ENCODE results near the gene PRG2. TPM values are rescaled to one million over a fixed set of nuclear protein-coding genes. Genes with fewer than 3 reads are reported as not detected.
"Not testable (repeated sequence)": the region's sequence is repeated elsewhere in the genome, so short reads cannot be mapped to it uniquely, and the experiment has no call there.

PRG2 gene
- polyA plus RNA-seq, 4 donors = 0.62 to 2.4 (median 1.3) TPM

DNA sequence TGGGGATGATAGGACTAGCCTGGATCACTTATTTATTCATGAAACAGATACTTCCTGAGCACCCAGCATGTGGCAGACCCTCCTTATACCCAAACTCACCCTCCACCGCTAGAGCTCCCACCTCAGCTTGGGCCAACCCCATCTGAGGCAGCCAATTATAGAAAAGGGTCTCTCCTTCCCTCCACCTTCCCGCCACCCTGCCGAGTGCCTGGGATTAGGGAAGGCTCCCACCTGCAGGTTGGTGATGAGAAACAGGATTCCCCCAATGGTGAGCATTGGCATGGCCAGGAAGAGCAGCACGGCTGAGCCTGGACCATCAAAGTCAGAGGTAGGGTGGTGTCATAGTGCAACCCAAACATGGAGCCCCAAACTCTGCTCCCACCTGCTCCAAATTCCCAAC is 30.6 kb upstream of the PRG2 start:
- no peak for DNase-seq (ENCODE audit: low read depth in 4 of 4, low spot score in 3 of 4)

DNA sequence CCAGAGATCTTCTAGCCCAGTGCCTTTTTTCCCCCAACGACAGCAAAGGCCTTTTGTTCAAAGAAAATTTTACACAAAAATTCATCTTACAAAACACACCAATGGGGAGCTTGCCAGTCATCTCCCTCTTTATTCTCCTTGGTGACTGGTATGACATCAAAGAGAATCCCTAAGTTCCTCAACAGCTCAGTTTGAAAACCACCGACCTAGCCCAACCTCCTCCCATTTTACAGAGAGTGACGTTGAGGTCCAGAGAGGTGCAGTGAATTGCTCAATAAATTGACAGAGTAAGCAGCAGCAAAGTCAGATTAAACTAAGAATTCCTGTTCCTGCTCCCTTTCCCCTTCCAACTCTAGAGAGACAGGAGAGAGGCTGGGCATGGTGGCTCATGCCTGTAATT is 28.7 kb upstream of the PRG2 start:
- no peak for DNase-seq (ENCODE audit: low read depth in 4 of 4, low spot score in 3 of 4)

DNA sequence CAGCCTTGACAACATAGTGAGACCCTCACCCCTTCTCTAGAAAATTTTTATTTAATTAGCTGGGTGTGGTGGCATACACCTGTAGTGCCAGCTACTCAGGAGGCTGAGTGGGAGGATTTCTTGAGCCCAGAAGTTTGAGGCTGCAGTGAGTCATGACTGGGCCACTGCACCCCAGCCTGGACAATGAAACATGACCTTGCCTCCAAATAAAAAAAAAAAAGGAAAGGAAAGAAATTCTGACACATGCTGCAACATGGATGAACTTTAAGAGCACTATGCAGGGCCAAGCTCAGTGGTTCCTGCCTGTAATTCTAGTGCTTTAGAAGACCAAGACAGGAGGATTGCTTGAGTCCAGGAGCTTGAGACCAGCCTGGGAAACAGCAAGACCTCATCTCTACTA is 27.7 kb upstream of the PRG2 start:
- no peak for DNase-seq (ENCODE audit: low read depth in 4 of 4, low spot score in 3 of 4)

DNA sequence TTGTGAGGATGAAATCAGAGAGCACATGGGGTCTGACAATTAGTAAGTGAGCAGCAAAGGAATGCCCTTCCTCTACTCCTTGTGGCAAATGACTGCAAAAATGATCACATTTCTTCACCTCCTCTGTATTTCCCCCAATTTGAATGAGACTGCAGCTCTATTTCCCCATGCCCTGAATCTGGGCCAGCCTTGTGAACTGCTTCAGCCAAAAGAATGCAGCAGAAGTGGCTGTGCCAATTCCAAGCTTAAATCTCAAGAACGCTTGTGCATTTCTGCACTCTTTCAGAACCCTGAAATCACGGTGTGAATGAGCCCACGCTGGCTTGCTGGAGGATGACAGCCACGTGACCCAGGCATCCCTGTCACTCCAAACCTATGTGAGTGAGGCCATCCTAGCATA is 26.6 kb upstream of the PRG2 start:
- DNase-seq (ENCODE audit: low read depth in 4 of 4, low spot score in 3 of 4) = no peak

DNA sequence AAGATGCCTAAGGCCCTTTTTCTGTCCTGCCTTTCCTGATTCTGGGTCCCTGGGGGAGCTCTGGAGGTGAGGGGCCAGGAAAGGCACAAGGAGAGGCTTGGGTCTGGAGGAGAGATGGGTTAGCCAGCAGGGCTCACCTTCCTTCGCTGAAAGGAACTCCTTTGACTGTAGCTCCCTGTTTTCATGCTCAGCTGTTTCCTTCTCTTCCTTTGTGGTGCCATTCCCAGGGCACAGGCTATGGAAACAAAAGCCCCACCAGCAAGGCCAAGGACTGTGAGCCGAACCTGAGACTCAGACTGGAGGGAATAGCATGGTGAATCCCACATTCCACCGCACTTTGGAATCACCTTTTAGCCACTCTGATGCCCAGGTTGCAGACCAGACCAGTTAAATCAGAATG is 26.0 kb upstream of the PRG2 start:
- no peak for DNase-seq (ENCODE audit: low read depth in 4 of 4, low spot score in 3 of 4)

DNA sequence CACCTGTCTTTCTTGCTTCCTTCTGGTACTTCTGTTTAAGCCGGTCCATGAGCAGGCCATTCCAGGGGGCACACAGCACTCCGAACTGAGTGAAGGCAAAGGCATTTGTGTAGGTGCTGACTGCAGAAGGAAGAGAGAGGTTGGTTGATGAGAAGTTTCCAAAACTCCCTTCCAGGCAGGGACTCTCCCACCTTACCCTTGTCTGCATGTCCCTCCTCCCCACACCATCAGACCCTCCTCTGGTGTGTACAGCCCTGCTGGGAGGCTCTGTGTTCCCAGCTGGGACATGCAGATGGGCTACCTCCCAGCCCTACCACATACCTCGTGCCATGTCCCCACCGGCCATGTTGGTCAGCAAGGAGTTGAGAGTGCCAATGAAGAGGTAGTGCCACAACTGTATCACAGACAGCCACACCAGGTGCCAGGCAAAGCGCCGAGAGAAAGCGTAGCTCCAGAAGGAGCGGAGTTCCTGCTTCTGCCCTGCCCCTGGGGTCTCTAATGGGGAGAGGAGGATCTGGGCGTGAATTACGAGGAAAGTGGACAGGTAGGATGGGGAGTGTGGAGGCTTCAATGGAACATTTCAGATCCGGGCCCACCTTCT is 24.3 kb upstream of the PRG2 start:
- no peak for DNase-seq (ENCODE audit: low read depth in 4 of 4, low spot score in 3 of 4)

DNA sequence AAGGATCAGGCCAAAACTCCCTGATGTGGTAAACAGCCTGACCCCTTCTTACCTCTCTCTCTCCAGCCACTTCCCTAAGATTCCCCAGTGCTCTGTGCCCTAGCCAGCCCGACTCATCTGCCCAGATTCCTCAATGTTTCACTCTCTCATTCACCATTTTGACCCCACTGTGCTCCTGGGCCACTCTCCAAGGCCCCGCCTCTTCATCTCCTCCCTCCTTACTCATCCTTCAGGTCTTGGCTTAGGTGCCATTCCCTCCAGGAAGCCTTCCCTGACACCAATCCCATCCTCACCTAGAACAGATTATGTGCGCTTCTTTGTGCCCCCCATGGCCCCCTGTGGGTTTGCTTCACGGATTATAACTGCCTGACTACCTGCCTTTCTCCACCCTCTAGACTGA is 23.2 kb upstream of the PRG2 start:
- DNase-seq (ENCODE audit: low read depth in 4 of 4, low spot score in 3 of 4) = no peak

DNA sequence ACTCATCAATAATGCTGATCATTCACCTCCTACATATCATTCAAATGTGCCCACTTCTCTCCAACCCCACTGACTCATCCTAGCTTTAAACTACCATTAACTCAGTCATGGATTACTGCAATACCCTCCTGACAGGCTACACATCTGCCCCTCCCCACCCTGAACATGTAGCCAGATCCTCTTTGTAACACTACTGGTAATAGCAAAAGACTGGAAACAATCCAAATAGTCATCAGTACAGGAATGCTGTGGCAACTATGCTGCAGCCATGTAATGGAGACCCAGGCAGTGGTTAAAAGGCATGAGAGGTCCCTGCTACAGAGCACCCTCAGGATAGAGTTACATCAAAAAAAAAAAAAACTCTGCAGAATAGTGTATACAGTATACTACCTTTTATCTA is 19.8 kb upstream of the PRG2 start:
- no peak for DNase-seq (ENCODE audit: low read depth in 4 of 4, low spot score in 3 of 4)

DNA sequence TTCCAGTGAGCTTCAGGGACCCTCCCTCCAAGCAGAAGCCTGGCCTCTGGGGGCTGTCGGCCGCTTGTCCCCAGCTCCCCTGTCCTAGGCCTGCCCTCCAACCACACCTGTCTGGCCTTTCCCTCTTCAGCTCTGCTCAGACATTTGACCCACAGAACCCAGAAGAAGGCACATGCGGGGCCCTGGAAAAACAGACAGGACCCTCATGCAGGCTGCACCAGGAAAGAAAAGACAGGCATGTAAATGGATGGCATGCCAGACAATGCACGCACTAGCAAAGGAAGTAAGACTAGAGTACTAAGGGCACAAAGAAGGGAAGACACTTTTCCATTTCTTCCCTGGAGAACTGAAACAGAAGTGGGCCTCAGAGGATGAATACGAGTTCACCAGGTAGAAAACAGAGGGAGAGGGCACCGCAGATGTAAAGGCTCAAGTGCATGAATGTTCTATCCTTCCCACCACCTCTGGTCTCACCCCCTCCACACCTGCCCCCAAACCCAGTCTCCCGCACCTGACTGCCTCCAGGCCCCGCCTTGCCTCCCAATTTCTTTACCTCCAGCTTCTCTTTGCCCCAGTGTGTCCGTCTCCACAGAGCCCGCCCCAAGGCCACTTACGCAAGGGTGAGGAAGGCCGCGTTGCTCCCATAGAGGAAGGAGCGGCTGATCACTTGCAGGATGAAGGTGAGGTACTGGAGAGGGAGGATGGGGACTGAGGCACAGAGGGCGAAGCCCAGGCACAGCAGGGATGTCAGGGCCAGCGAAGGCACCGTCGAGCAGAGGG is 19.1 kb upstream of the PRG2 start:
- DNase-seq (ENCODE audit: low read depth in 4 of 4, low spot score in 3 of 4) = no peak

DNA sequence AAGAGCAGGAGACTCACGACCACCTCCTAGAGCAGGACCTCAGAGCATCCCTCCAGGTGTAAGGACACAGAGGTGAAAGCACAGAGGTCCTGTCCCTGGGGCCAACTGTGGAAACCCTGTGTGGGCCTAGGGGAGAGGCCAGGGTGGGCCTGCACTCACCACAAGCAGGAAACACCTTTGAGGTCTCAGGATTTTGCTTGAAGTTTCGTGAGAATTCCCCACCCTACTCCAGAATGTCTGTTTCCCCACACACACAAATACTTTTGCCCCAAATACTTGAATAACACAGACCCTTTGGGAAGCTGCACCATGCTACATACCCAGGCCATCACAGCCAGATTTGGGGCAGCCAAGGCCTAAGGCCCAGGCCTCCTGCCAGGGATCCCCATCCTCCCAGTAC is 18.3 kb upstream of the PRG2 start:
- no peak for DNase-seq (ENCODE audit: low read depth in 4 of 4, low spot score in 3 of 4)

DNA sequence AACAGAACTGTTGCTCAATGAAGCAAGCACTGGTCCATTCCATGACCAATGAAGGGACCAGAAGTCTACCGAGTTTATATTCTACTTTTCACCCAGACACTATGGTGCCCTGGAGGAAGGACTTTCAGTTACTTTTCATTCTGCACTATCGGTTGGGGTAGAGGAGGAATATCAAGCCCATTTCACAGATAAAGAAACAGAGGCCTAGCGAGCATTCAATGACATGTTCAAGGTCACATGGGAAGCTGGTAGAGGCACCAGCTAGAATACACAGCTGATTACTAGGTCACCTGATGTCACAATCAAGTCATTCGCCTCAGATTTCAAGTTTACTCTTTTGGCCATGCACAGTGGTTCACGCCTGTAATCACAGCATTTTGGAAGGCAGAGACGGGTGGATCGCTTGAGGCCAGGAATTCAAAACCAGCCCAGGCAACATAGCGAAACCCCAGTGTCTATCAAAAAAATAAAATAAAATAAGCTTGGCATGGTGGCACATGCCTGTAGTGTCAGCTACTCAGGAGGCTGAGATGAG is 17.6 kb upstream of the PRG2 start:
- no peak for DNase-seq (ENCODE audit: low read depth in 4 of 4, low spot score in 3 of 4)

DNA sequence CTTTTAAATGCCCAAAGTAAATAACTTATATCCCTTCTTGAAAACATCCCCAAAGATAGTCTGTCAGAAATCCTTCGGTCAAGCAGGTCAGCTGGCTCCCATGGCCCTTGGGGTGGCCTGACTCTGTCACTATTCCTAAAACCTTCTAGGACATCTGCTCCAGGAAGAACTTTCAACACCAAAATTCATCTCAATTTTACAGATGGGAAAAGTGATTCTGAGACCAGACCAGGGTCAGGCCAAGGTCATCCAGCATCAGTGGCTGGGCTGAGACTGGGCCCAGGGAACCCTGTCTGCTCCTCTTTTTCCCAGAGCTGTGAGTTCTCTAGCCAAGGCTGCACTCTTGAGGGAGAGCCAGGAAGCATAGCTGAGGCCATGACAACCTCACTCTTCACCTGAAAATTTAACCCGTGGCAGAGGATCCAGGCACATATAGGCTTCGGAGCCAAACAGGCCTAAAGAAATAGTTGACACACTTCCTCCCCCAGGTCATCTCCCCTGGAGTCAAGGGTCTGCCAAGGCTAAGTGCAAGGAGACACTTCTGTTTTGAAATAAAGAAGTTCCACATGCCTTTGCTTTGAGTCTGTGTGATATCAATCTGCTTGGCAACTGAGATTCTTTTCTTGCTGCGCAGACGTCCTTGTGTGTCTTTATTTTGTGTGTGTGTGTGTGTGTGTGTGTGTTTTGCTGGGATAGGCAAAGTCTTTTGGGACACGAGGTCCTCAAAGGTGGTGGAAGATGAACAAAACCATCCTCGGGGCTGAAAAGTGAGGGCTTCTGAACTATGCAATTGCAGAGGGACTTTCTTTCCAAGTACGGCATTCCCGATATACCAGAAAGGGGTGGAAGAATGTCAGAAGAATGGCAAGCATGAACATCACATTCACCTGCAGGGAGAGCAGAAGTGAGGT is 16.8 kb upstream of the PRG2 start:
- no peak for DNase-seq (ENCODE audit: low read depth in 4 of 4, low spot score in 3 of 4)

DNA sequence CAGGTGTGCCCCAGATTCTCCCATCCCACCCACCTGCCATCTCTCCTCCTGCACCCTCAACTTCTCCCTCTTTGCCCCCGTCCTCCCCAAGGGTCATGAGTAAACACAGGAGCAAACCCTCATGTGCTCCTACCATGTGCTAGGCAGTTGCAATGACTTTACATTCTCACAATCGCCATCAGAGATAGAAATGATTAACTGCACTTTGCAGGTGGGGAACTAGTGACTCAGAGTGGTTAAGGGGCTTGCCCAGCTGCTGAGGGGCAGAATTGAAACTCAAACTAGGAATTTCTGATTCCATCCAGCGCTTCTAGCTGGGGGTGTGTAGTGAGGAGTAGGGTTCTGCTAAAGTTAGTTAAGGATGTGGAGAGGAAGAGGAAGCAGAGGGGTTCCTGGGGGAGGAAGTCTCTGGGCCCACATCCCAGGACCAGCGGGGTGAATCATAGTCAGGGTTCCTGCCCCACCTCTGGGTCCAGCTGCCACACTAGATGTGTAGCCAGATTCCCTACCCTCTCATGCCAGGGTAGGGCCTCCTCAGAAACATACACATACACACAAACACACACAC is 16.0 kb upstream of the PRG2 start:
- no peak for DNase-seq (ENCODE audit: low read depth in 4 of 4, low spot score in 3 of 4)

DNA sequence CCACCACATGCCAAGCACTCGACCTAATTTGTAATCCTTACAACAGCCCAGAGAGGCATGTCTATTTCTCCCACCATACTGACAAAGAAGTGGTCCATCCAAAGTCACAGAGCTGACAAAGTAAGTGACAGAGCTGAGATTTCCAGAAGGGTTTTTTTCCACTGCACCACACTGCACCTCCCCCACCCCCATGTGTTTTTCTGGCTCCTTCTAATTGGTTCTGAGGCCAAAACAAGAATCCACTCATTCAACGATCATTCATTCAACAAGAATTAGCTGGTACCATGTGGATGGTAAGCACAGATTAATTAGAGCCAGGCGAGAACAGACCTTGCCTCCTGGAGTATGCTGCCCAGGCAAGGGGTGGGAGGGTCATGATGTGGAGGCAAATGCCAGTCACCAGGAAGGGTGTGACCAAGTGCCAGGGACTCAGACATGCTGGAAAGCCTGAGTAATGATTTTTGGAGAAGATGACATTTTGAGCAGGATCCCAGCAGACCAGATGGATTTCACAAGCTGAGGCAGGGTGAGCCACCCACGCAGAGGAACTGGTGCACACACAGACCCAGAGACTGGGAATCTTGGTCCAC is 14.9 kb upstream of the PRG2 start:
- DNase-seq (ENCODE audit: low read depth in 4 of 4, low spot score in 3 of 4) = no peak

DNA sequence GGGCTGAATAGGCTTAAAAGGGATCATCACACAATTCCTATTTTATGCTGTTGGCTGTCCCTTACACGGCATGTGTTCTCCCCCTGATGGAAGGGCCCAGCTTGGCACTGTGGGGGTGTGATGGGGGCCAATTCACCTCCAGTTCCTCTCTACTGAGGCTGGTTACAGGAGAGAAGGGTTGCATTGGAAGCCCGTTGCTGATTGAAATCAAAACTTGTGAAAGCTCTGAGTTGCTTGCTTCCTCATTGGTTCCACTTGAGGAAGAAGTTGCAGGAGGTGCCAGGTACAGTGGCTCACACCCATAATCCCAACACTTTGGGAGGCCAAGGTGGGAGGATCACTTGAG is 13.3 kb upstream of the PRG2 start:
- no peak for DNase-seq (ENCODE audit: low read depth in 4 of 4, low spot score in 3 of 4)

DNA sequence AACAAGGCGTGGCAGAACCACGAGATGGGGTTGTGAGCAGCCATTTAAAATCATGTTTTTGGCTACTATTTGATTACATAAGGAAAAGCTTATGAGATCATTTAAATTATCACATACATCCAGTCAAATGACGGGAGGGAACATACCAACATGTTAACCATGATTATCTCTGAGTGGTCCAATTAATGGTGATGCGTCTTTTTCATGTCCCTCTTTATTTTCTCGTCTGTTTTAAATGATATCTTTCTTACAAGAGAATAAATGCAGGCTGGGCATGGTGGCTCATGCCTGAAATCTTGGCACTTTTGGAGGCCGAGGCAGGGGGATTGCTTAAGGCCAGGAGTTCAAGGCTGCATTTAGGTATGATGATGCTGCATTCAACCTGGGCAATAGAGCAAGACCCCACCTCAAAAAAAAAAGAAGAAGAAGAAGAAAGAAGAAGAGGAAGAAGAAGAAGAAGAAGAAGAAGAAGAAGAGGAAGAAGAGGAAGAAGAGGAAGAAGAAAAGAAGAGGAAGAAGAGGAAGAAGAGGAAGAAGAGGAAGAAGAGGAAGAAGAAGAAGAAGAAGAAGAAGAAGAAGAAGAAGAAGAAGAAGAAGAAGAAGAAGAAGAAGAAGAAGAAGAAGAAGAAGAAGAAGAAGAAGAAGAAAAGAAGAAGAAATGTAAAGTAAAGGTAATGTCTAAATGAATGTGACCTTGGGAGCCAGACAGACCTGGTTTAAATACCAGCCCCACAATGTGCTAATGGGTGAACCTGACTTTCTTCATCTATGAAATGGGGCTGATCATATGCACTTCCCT is 12.8 kb upstream of the PRG2 start:
- not testable (repeated sequence) for DNase-seq (ENCODE audit: low read depth in 4 of 4, low spot score in 3 of 4)

DNA sequence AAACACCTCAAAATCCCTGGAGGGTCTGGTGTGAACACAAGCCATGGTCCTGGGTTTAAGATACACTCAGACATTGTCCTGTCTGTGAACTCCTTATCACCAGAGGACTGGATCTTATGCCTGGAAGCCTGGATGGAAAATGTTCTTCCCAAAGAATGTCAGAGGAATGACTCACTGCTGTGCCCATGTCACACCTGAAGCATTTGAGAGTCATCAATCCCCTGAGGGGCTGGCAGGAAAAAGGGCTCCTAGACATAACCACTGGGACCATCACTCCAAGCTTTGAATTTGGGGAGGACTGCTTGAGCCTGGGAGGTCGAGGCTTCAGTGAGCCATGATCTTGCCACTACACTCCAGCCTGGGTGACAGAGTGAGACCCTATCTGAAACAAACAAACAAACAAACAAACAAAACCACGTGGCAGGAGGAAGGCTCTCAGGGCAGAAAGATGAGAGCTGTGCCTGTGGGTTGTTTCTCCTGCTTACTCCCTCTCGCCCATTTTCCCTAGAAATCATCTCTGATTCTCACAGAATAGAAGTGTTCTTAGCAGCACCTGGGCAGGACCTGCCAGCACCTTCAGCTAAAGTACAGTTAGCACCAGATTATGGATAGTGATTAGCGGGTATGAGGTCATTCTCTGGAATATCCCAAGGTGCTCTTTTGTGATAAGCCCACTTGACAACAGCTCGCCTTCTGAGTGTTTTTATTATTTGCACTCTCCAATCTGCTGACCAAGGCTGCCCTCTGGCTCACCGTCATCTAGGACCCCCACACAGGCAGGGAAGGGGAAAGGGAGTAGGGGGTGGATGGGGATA is 11.9 kb upstream of the PRG2 start:
- DNase-seq (ENCODE audit: low read depth in 4 of 4, low spot score in 3 of 4) = no peak

DNA sequence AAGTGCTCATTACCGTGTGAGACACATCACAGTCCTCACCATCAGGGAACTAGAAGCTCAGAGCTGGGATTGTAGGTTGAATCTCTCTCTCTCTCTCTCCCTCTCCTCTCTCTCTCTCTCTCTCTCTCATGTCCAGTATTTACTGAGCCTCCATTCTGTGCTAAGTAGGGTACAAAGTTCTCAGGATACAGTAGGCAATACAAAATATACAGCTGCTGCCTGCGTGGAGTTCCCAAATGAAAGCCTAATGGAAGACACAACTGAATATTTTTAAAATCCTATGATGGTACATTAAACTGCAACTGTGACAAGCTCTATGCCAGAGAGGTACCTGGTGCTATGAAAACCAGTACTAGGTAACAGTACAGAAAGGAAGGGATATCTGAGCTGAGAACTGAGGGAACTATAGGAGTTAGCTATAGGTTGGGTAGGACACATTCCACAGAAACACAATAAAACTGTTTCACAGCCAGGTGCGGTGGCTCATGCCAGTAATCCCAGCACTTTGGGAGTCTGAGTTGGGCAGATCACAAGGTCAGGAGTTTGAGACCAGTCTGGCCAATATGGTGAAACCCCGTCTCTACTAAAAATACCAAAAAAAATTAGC is 9.6 kb upstream of the PRG2 start:
- no peak for DNase-seq (ENCODE audit: low read depth in 4 of 4, low spot score in 3 of 4)

DNA sequence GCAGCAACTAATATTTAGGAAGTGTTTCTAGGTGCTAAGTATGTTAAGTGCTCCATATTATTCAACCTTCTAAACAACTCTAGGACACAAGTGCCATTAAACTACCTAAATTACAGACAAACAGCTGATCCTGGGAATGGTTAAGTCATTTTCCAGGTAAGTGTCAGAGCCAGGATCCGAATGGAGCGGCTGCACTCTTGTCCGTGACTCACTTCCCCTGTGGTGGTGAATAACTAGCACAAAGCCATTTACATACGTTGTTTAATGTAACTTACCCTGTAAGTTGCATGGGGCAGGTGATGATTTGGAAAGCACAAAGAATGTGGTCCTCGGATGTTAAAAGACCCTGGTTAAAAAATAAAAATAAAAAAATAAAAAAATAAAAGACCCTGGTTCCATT is 8.8 kb upstream of the PRG2 start:
- DNase-seq (ENCODE audit: low read depth in 4 of 4, low spot score in 3 of 4) = no peak
